Skin of body (tissue), 2 donors: ENCODE results near the gene SPHKAP. TPM values are rescaled to one million over a fixed set of nuclear protein-coding genes. Genes with fewer than 3 reads are reported as not detected.
"Not testable (repeated sequence)": the region's sequence is repeated elsewhere in the genome, so short reads cannot be mapped to it uniquely, and the experiment has no call there.

Source experiments
- DNase-seq: peaks from one replicate; lab custom pipeline; 2025; lab: John Stamatoyannopoulos, UW
- total RNA-seq: library from RNA; depleted of rRNA; stranded (reverse); fragments of >200 nt; gene quantifications from one replicate; pipeline ENCODE4 v1.2.3, GENCODE V29; 2014

The SPHKAP gene, protein sequence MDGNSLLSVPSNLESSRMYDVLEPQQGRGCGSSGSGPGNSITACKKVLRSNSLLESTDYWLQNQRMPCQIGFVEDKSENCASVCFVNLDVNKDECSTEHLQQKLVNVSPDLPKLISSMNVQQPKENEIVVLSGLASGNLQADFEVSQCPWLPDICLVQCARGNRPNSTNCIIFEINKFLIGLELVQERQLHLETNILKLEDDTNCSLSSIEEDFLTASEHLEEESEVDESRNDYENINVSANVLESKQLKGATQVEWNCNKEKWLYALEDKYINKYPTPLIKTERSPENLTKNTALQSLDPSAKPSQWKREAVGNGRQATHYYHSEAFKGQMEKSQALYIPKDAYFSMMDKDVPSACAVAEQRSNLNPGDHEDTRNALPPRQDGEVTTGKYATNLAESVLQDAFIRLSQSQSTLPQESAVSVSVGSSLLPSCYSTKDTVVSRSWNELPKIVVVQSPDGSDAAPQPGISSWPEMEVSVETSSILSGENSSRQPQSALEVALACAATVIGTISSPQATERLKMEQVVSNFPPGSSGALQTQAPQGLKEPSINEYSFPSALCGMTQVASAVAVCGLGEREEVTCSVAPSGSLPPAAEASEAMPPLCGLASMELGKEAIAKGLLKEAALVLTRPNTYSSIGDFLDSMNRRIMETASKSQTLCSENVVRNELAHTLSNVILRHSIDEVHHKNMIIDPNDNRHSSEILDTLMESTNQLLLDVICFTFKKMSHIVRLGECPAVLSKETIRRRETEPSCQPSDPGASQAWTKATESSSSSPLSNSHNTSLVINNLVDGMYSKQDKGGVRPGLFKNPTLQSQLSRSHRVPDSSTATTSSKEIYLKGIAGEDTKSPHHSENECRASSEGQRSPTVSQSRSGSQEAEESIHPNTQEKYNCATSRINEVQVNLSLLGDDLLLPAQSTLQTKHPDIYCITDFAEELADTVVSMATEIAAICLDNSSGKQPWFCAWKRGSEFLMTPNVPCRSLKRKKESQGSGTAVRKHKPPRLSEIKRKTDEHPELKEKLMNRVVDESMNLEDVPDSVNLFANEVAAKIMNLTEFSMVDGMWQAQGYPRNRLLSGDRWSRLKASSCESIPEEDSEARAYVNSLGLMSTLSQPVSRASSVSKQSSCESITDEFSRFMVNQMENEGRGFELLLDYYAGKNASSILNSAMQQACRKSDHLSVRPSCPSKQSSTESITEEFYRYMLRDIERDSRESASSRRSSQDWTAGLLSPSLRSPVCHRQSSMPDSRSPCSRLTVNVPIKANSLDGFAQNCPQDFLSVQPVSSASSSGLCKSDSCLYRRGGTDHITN (N-terminal part only)
- total RNA-seq = 2.3 TPM

DNA sequence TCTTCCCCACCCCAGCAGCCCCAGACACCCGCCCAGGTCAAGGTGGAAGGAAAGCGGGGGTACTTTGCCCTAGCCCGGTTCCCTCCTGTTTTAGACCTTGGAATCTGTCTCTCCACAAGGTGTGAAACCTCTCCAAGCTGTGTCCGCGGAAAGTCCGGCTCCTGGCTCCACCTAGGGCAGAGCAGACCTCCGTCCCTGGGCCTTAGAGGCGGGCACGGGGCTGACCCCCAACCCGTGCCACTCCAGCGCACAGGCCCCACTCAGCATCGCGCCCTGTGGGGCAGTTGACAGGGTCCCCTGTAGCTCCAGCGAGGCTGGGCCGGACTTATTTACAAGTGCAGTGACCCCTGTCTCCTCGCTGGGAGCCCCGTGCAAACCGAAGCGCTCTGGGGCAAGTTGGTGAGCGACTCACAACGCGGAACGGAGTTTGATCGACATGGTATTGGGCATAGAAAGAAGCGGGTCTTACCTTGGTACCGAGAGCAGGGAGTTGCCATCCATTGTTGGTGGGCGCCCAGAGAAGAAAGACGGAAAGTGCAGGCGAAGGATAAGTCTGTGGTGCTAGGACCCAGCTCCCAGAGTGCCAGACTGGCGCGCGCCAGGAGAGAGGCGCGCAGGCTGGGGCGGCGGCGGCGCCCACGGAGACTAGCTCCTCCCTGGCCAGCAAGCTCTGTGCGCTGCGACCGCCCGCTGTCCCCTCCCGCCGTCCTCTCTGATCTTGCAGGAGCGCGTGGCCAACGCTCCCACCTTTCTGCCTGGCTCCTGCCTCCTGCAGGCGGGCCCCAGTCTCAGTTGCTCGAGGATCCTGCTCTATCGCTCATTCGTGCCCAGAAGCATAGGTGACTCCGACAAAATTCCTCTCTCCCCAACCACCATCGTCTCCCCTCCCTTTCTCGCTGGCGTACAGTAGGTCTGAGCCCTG lies at the start of gene SPHKAP:
Gene SPHKAP (minus strand): TSS at position 590 of the 922 bp plus-strand sequence. CDS start 89 bp downstream, at position 501.
- no peak for DNase-seq

DNA sequence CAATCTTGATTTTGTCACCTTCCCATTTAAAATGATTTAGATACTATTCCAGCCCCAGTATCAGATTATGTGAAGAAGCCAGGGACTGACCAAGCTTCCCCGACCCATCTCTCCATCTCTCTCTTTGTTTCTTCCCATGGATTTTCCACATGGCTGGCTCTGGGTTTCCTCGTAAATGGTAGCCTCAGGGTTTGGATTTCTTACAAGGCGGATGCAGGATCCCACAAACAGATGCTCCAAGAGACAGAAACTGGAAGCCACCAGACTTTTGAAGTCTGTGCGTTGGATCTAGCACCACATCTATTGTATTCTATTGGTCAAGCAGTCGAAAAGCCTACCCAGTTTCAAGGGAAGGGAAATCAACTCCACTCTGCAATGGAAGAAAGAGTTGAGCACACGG lies 46.0 kb upstream of the SPHKAP start:
- no peak for DNase-seq

DNA sequence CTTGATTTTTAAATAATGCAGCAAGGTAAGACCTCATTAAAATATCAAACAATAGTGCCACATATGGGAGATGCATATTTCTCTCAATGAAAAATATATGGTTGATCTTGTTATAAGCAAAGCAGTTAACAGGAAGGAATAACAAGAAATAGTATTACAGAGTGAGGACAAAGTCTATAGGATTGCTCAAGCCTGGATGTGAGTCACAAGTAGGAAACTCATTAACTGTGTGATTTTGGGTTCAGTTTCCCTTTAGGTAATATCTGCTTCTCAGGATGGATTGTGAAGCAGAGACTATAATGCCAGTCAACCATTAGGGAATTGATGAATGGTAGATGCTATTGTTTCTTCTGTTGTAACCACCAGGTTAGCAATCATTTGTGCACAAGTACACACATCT lies 42.9 kb upstream of the SPHKAP start:
- no peak for DNase-seq

DNA sequence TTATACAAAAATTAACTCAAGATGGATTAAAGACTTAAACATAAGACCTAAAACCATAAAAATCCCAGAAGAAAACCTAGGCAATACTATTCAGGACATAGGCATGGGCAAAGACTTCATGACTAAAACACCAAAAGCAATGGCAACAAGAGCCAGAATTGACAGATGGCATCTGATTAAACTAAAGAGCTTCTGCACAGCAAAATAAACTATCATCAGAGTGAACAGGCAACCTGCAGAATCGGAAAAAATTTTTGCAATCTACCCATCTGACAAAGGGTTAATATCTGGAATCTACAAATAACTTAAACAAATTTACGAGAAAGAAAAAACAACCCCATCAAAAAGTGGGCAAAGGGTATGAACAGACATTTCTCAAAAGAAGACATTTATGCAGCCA lies 37.1 kb upstream of the SPHKAP start:
- not testable (repeated sequence) for DNase-seq

DNA sequence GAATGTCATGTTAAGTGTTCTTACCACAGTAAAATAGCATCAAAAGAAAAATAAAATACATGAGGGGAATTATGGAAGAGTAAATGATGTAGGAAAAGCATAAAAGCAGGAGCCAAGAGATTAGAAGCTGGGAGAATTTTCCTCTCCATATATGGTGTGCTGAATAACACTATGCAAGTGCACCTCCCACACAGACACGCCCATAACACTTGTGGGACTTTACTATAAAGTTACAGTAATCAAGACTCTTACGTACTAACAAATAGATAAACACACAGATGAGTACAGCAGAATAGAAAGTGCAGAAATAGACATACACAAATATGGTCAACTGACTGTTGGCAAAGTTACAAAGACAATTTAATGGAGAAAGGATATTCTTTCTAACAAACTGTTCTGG lies 16.0 kb upstream of the SPHKAP start:
- no peak for DNase-seq

DNA sequence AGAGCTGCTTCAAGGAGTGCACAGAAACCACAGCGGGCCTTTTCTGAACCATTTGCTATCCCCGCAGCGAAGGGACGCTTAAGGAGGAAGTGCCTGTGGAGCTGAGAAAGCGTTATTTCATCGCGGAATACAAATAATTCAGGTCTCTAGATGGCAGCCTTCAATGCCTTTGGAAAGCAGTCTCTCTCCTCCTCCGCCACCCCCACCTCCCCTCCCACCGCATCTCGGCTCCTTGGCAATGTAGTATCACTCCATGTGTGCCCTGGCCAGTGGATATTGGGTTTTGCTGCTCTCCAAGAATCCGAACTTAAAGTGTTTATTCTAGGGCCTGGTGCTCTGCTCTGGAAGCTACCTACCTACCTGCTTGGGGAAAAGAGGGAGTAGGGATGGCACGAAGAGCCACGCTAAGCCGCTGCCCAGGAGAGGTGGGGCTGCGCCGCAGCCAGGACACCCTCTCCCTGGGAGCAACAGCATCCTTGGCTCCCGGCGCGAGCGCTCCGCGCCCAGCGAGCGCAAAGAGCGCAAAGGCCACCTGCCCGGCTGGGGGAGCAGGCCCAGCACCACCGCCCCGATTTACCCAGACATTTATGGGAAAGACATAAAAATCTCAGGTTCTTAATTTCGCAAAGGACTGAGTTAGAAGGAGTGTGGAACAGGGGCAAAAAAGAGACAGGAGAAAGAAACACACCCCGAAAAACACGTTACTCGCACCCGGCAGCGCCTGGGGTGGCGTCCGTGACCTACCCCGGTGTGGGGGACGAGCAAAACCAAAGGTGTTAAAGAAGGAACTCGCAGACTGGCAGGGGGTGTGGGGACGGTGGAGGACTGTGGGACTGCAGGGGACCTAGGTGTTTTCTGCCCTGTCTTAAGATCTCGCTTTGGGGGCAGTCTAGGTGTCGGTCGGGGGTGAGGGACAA lies 1.0 kb downstream of the SPHKAP start:
- no peak for DNase-seq

DNA sequence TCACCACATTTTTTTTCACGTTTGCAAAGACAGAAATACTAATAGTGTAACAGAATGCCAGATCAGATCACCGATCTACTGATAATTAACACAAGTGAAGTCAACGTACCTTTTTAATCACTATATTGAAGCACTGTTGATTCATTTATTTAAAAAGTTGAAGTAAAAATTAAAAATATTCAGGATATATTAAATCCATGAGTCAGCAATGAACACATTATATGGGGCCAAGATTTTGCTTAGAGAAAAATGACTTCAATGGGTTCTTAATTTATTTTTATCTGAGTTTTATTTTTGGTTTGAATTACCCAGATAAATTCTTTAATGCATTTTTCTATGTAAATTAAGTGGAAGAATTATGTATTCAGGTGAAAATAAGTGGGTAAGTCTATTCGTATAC lies 14.2 kb downstream of the SPHKAP start:
- DNase-seq = no peak

DNA sequence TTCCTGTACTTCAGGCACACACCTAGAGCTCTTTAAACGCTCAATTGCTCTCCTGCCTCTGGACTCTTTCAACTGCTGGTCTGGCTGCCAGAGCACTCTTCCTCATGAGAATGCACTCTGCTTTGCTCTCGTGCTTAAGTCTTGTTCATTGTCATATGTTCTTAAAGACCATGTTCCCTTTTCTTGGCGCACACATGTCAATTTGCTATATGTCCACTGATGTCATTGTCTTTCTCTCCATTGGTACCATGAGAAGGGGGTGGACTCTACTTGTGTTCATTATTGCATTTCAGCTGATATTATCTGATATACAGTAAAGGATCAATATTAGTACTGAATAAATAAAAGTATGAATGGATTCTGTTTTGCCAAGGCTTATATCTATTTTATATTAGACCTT lies 16.8 kb downstream of the SPHKAP start:
- no peak for DNase-seq

DNA sequence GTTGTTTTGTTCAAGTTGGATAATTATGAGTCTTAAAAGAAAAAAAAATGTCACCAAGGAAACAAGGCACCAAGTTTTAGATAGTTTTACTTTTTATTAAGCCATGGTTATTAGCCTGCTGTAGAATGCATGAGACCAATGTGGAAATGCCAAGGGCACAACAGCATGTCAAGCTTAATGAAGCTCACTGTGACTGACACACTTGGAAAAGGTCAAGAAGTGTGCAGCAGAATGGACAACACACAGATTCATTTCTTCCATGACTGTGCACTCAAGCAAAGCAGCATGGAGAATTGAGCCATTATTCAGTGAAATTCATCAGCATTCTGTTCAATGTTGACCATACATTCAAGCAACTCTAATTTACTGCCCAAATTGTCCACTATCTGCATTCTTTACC lies 23.6 kb downstream of the SPHKAP start:
- DNase-seq = peak; percentile 2

DNA sequence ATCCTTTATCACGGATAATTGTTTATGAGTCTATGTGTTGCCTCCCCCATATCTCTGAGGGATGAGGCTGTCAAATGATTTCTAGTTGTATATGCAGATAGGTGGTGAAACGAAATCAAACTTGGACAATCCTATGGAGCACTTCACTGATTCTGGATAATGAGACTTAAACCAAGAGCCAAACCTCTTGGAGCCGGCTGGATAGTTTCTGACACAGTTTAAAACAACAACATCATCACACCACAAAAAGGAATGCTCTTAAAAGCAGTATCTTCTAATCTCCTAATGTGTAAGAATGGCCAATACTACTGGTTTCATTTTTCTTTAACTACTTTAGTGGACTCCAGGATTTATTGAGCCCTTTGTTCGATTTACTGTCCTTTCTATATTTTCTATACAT lies 36.5 kb downstream of the SPHKAP start:
- DNase-seq = no peak

DNA sequence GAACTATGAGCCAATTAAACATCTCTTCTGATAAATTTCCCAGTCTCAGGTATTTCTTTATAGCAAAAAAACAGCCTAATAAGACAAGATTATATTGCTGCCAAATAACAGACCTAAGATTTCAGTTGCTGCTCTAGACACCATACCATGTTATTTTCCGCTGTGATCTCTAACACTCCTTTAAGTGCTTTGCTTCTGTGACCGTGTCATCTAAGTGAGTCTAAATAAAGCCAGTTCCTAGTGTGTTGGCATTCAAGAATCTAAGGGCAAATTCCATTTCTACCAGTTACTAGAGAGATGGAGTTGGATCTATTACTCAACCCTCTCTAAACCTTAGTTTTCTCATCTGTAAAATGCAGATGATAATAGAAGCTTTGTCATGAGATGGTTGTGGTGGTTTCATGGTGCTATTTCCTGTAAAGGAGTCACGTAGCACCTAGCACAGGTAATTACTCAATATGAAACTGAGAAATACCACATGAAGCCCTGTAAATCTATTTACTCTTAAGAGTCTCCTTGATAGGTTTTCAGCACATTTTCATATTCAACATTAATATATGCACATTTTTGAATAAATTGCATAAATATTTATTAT lies 40.5 kb downstream of the SPHKAP start:
- DNase-seq = no peak

DNA sequence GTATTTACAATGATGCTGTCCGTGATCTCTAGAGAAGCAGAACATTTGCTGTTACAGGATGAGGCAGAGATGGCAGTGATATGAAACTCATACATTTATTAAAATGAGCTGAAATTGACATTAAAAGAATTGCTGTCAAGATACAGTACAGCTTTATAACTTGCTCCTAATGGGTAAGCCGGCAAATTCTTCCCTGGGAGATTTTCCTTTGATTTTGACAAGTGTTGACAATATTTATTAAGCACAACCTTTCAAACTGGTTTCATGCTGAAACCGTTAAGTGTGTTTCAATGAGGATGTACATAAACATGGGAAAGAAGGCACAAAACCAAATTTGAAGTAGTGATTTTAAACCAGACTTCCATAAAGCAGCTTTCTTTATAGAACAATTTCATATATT lies 45.5 kb downstream of the SPHKAP start:
- DNase-seq = no peak

DNA sequence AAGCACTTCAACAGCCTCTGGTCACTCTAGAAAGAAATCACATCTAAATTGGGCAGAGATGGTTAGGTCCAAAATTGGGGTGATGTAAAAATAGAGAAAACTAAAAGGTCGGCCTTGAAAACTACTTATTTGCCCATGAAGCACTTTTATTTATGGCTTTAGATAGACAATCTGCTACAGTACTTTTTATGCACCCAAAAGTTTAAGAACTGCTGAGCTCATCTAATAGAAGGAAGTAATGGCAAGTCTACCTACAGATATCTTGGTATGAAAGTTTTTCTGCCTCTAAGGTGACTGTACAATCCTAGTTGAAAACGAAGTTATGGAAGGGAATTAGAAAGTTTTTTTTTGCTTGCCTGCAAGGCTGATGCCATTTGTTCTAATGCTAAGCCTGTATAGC lies 46.2 kb downstream of the SPHKAP start:
- DNase-seq = no peak

DNA sequence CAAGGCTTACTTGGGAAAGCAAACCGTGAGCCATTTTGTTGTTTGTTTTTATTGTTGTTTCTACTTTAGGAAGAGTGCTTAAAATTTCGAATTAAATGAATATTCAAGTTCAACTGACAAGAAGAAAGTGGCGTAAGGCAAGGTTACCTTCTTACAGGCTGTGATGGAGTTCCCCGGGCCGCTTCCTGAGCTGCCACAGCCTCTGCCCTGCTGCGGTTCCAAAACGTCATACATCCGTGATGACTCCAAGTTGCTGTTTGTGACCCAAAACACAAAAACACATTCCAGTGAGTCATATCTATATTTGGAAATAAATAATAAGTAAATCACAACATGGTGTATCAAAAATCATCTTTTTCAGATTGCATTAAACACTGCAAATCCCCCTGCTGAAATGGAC lies 49.7 kb downstream of the SPHKAP start:
- DNase-seq = no peak

DNA sequence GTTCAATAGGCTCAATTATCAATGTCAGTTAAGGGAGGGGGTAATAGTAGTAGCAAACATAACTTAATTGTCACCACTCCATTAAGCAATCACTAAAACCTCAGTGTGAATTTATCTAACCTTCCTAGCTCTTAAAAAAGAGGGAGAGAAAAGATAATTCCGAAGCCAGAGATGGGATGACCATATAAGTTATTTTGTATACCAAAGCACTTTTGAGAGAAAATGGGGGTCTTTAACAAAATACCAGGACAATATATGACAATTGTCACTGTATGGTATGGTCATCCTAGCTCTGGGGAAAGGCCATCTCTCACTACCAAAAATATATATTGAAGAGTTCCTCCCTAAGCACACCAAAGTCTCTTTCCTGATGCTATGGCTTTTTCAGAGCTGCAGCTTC lies 55.1 kb downstream of the SPHKAP start:
- DNase-seq = no peak

DNA sequence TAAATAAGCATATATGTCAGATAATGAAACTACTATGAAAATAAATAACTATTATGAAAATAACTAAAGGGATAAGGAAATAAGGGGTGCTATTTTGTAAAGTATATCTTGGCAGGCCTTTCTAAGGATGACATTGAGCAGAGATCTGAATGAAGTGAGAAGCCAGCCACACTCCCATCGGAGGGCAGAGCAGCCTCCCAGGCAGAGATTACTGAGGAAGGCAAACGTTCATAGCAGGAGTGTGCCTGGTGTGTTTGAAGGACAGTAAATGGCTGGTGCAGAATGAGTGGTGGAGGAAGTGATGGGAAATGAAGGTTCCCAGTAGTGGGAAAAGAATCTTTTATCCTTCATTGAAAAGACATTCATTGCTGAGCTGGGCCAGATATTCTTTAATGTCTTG lies 62.5 kb downstream of the SPHKAP start:
- DNase-seq = no peak

DNA sequence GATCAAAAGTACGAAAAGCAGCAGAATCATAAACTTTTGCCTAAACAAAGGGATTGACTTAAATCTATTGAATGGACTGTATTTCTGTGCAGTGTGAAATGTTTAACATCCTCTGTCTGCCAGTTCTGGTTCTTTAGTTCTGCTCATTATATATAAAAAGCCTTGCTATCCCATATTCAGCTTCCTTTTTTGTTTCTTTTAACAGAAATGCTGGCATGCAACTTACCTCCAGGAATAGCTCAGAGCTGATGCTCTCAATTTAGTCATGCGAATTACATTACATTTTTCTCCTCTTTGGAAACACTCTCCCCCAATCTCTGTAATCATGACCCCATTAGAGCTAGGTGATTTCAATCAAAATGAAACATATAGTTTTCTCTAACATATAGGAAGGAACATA lies 73.6 kb downstream of the SPHKAP start:
- no peak for DNase-seq

DNA sequence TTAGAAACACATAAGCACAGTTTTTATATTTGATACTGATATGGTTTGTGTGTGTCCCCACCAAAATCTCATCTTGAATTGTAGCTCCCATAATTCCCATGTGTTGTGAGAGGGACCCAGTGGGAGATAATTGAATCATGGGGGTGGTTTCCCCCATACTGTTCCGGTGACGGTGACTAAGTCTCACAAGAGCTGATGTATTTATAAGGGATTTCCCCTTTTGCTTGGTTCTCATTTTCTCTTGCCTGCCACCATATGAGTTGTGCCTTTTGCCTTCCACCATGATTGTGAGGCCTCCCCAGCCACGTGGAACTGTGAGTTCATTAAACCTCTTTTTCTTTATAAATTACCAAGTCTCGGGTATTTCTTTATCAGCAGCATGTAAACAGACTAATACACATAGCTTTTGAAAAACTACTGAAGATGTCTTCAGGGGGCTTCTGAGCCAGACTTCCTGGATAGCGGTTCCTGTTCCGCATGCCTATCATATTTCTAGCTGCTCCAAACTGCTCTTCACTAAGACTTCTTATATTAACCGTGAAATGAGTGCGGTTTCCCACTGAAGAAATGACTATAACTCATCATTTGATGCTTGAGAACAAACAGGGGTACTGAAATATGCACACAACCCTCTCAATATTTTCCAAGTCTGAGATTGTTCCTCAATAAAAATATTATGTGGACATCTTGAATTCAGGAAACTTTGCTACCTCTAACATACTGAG lies 75.8 kb downstream of the SPHKAP start:
- DNase-seq = no peak
